Measurements from ENCODE around the gene CHAF1A.

- TF ChIP-seq CTCF (IDR thresholded peaks at IDR 0.05) (no peak), POLR2A (IDR thresholded peaks at IDR 0.05) (no peak)
Measured at GRCh38 chr19:4409123-4409933, 6.9 kb downstream of the CHAF1A start.
